Fibroblast of skin of scalp (primary cell): Measurements from ENCODE around the gene AADAT.

Source experiments
- DNase-seq: peaks from one replicate; pipeline ENCODE4 v3.0.0-alpha.2; 2013

AADAT gene

DNA sequence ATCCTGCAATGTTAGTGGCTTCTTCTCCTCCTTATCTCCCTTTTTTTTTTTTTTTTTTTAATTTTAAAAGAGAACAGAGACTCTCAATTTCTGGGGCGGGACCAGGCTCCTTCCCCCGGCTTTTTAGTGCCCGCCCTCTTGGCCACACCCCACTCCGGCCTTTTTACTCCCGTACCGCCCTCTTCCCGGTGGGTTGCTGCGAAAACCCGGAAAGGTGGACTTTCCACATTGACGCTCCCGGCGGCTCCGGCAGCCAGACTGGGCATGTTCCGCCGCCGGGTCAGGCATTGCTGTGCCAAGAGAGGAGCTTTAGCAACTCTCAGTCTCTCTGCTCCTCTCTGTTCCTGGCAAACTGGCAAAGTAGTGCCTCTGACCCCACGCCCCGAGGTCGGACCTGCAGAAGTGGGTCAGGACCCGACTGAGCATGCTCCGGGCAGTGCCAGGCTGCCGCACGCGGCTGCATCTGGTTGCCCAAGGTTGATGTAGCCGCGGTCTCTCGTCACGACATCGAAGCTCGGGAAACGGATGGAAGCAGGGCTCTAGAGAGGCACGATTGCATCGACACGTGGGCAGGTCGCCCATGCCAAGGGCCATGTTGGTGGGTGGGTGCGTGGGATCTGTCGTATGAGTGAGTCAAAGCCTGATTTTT is 62.5 kb downstream of the AADAT start:
- peak; percentile 98 for DNase-seq

DNA sequence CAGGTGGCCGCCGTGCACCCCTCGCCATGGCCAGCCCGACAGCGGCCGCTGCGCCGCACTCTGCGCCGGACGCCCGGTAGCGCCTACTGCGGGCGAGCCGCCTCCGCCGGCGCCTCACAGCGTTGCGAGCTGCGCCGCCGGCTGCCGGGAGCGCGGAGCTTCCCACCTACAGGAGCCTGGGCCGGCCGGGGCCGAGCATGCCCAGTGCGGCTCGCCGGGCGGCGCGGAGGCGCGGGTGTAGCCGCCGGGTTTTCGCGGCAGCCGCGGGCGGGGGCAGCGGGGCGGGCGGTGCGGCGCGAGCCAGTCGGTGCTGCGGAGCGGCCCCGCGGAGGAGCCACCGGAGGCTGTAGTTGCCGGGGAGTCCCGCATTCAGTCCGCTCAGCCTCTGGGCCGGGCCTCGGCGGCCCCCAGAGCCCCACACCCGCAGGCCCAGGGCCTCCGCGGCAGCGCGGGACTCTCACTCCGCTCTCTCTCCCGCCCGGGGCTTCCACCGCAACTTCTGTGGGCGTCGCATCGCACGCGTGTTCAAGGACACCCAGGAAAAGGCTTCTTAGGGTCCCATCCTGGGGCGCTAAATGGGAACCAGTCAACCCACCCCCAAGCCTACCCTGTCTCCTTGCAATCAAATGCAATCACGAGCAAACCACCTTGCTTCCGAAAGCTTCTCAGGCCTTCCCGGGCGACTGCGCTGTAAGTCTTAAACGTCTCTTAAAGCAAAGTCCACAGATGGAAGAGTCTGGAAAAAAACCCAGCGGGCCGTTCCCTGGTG is 63.3 kb downstream of the AADAT start, which contains the start of gene MFAP3L:
Gene MFAP3L (minus strand): TSS at position 143 of the 769 bp plus-strand sequence. CDS start 20,518 bp downstream, outside the sequence.
- DNase-seq: peak; percentile 93

DNA sequence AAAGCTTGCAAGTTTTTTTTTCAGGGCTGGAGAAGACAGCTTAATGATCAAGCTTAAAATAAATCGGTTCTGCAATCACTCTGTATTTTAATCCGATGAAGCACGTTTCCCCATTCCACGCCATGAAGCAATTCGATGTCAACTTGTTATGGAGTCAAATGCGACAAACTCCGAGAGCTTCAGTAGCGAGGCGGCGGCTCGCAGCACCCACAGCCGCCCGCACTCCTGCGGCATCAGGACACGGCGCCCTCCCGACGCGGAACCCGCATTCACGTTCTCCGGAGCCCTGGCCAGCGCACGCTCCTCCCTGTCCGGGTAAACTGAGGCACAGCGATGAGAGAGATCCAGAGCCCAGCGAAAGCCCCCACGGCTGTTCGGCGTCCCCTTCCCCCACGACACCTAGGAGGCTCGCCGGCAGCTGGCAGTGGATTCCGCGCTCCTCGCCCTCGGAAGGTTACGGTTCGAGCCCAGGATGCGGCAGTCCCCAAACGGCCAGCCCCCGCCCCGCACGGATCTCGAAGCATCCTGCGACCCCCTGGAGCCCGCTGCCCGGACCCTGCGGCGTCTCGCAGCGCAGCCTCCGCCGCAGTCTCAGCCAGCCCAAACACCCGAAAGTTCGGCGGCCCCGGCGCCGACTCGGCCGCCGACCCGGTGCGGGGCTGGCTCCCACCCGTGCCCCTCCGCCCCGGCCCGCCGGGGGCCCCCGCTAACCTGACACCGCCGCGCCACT is 64.1 kb downstream of the AADAT start:
- DNase-seq: peak; percentile 7

GRCh38 chr4:170022211-170022610 is 67.5 kb downstream of the AADAT start:
- DNase-seq: no peak

- no peak for DNase-seq
Measured at GRCh38 chr4:170017252-170017651, 72.5 kb downstream of the AADAT start.

GRCh38 chr4:170015285-170015684 is 74.5 kb downstream of the AADAT start:
- no peak for DNase-seq

- no peak for DNase-seq
Measured at GRCh38 chr4:170014359-170015011, 75.3 kb downstream of the AADAT start.

DNA sequence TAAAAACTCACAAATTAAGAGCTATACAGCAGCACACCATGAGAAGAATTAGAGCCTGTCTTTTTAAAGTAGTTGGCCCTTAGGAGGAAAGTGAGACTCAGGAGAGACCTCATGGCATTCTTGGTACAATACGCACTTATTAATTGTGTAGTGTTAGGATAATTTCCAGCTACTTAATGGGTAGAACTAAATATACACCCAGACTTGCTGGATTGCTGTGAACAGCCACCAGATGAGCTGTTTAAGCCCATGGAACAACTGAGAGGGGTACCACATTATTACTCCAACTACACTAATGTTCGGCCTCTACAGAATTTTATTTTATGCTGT is 77.2 kb downstream of the AADAT start:
- DNase-seq: no peak

DNA sequence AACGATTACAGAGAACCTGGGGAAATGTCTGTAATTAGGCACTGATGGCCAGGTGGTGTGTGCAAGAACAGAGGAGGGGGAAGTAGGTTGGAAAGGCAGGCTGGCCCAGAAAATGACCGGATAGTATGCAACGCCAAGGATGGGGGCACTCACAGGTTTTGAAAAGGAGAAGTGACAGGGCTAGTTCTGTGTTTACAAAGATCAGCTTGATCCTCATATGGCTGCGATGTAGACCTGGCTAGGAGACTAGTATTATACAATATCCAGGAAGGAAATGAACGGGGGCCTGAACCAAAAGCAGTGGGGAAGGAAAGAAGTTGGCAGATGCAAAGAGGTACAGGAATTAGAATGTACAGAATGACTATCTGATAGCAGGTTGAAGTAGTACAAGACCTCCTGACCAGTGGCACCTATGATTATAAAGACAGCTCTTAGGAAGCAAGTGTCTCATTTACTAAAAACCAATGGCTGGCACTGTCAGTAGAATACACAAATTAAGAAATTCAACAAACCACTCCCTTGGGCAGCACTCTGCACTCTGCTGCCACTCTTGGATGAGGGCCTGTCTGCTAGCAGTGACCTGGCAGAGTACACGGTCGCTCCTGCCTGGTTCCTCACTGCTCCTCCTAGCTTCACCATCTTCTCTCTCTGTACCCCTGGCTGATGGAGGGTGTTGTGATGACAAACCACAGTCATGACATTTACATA is 77.7 kb downstream of the AADAT start:
- DNase-seq: no peak
